Effector memory CD4-positive, alpha-beta T cell (primary cell): Measurements from ENCODE around the gene PPIE.

ENCODE experiments used
- DNase-seq, 3 donors: peaks; one replicate each; pipeline ENCODE4 v3.0.0-alpha.2; 2020
- H3K27ac ChIP-seq: 2 replicates; pipeline ENCODE4 v1.7.0; 2013; ENCODE audit warnings: mild to moderate bottlenecking, low read length, moderate library complexity; ENCODE audit not compliant: insufficient read depth, poor library complexity, severe bottlenecking
- H3K27me3 ChIP-seq: replicated peaks from 2 replicates; pipeline ENCODE4 v1.7.0; 2013; ENCODE audit warnings: mild to moderate bottlenecking, low read length; ENCODE audit not compliant: insufficient read depth, control insufficient read depth, poor library complexity, severe bottlenecking
- H3K36me3 ChIP-seq: 2 replicates; pipeline ENCODE4 v1.7.0; 2013; ENCODE audit warnings: mild to moderate bottlenecking, low read length, moderate library complexity; ENCODE audit not compliant: control insufficient read depth, insufficient read depth
- H3K4me1 ChIP-seq: 2 replicates; pipeline ENCODE4 v1.7.0; 2013; ENCODE audit warnings: low read length, mild to moderate bottlenecking; ENCODE audit not compliant: control insufficient read depth, insufficient read depth, poor library complexity, severe bottlenecking
- H3K4me3 ChIP-seq: 2 replicates; pipeline ENCODE4 v1.7.0; 2013; ENCODE audit warnings: low read length, low read depth, mild to moderate bottlenecking; ENCODE audit not compliant: insufficient read depth, poor library complexity, severe bottlenecking
- H3K9me3 ChIP-seq: 2 replicates; pipeline ENCODE4 v1.7.0; 2013; ENCODE audit warnings: mild to moderate bottlenecking, low read length, moderate library complexity; ENCODE audit not compliant: control insufficient read depth

The PPIE gene

GRCh38 chr1:39755965-39756659 is 17.4 kb downstream of the PPIE start:
- no peak overlapping the region for H3K4me3 ChIP-seq
- no peak overlapping the region for H3K27ac ChIP-seq
- no peaks in the 10 kb centered on the region for H3K4me1 ChIP-seq
- H3K27me3 ChIP-seq: no peaks in the 10 kb centered on the region
- no peak for DNase-seq
- no peaks in the 10 kb centered on the region for H3K9me3 ChIP-seq
- H3K36me3 ChIP-seq: peaks cover 69% of the 10 kb centered on the region

- Histone ChIP-seq H3K27ac (no peak overlapping the region), H3K4me3 (no peak overlapping the region), H3K4me1 (no peaks in the 10 kb centered on the region), H3K36me3 (peaks cover 63% of the 10 kb centered on the region), H3K9me3 (no peaks in the 10 kb centered on the region), H3K27me3 (no peaks in the 10 kb centered on the region)
- no peak for DNase-seq
These were observed 18.8 kb downstream of the PPIE start for GRCh38 chr1:39757501-39757900.

- H3K36me3 ChIP-seq: peaks cover 50% of the 10 kb centered on the region
- H3K27ac ChIP-seq: no peak overlapping the region
- no peak overlapping the region for H3K4me3 ChIP-seq
These were observed 20.1 kb downstream of the PPIE start for GRCh38 chr1:39758556-39759435.

GRCh38 chr1:39759436-39759726 is 20.7 kb downstream of the PPIE start:
- peaks cover 44% of the 10 kb centered on the region for H3K36me3 ChIP-seq
- no peaks in the 10 kb centered on the region for H3K27me3 ChIP-seq
- no peak for DNase-seq
- H3K9me3 ChIP-seq: no peaks in the 10 kb centered on the region
- H3K4me3 ChIP-seq: no peak overlapping the region
- no peaks in the 10 kb centered on the region for H3K4me1 ChIP-seq
- no peak overlapping the region for H3K27ac ChIP-seq

More at GRCh38 chr1:39758556-39759435, 20.1 kb downstream of the PPIE start:
- H3K27me3 ChIP-seq: no peaks in the 10 kb centered on the region
- DNase-seq: no peak
- no peaks in the 10 kb centered on the region for H3K4me1 ChIP-seq
- H3K9me3 ChIP-seq: no peaks in the 10 kb centered on the region

GRCh38 chr1:39760074-39761008 is 21.7 kb downstream of the PPIE start:
- no peak overlapping the region for H3K27ac ChIP-seq
- no peak overlapping the region for H3K4me3 ChIP-seq
- H3K4me1 ChIP-seq: no peaks in the 10 kb centered on the region
- H3K36me3 ChIP-seq: peaks cover 34% of the 10 kb centered on the region
- no peaks in the 10 kb centered on the region for H3K9me3 ChIP-seq
- DNase-seq: no peak
- H3K27me3 ChIP-seq: no peaks in the 10 kb centered on the region

- Histone ChIP-seq H3K4me1 (no peaks in the 10 kb centered on the region), H3K36me3 (peaks cover 28% of the 10 kb centered on the region), H3K27ac (no peak overlapping the region), H3K27me3 (no peaks in the 10 kb centered on the region), H3K4me3 (no peak overlapping the region), H3K9me3 (no peaks in the 10 kb centered on the region)
- DNase-seq: no peak
These were observed 22.3 kb downstream of the PPIE start for GRCh38 chr1:39761016-39761415.

- Histone ChIP-seq H3K27ac (no peak overlapping the region), H3K4me3 (no peak overlapping the region), H3K27me3 (no peaks in the 10 kb centered on the region), H3K9me3 (no peaks in the 10 kb centered on the region), H3K36me3 (peaks cover 24% of the 10 kb centered on the region), H3K4me1 (no peaks in the 10 kb centered on the region)
- DNase-seq: no peak
These were observed 23.0 kb downstream of the PPIE start for GRCh38 chr1:39761557-39762260.

GRCh38 chr1:39762550-39763540 is 24.2 kb downstream of the PPIE start:
- Histone ChIP-seq H3K27me3 (no peaks in the 10 kb centered on the region), H3K4me1 (no peaks in the 10 kb centered on the region), H3K36me3 (peaks cover 19% of the 10 kb centered on the region), H3K27ac (no peak overlapping the region), H3K4me3 (no peak overlapping the region), H3K9me3 (no peaks in the 10 kb centered on the region)
- no peak for DNase-seq
